ENCODE data around the gene CBX1.

Gene CBX1

DNA sequence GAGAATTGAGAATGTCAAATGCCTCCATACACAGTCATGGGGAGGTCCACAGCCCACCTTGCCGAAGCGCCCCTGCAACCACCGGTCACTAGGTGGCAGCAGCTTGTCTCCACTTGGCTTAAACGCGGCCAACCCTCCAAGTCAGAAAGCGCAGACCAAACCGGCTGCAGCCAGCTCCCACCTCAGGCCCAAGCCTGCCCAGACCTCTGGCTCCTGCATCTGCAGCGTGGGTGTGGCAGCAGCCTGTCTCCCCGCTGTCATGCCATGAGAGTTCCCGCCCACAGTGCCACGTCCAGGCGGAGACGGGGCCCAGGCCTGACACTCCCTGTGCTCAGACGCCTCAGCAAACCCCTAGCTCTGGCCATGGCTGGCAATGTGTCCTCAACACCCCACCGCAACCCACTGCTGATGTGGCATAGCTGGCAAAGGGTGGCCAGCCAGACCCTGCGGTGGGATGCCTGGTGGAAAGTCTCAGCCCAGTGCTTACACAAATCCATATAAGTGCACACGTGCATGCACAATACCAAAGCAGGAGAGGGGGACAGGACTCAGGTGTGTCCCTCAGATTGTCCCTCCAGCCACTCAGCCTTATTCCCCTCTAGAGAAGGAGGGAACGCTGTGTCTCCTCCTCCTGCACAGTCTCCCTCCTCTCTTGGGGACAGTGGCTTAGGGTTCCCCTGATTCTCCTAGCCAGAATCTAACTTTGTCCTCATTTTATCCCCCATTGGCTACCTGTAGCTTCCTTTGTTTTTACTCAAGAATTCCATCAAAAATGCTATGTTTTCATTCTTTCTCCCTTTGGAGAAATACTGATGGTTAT is 74.6 kb downstream of the CBX1 start:
- DNase-seq (ENCODE audit: low read depth in 2 of 2) = peak in 1 of 2 experiments; percentile 53

DNA sequence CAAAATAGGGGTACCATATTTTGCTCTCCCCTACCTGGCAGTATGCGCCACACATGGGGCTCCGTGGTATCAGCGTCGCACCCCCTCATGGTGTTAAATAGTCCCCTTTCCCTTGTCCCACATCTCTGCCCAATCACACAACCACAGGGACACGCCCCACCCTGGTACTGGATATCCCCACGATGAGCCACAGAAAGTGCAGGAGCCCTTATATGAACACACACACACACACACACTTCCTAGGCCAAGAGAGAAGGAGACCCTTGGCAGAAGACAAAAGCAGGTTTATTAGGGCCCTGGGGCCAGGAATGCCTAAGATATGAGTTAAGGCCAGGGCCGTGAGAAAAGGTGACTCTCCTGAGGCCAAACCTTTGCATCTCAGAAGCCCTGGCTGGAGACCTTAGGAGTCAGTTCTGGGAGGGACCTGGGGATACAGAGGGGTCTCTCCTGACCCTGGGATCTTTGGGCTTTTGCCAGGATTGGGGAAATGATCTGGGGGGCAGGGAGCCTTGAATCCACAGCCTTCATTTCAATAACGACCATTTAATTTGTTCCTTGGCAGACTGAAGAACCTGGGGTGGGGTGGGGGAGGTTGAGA is 75.3 kb downstream of the CBX1 start:
- no peak for DNase-seq (ENCODE audit: low read depth in 2 of 2)

DNA sequence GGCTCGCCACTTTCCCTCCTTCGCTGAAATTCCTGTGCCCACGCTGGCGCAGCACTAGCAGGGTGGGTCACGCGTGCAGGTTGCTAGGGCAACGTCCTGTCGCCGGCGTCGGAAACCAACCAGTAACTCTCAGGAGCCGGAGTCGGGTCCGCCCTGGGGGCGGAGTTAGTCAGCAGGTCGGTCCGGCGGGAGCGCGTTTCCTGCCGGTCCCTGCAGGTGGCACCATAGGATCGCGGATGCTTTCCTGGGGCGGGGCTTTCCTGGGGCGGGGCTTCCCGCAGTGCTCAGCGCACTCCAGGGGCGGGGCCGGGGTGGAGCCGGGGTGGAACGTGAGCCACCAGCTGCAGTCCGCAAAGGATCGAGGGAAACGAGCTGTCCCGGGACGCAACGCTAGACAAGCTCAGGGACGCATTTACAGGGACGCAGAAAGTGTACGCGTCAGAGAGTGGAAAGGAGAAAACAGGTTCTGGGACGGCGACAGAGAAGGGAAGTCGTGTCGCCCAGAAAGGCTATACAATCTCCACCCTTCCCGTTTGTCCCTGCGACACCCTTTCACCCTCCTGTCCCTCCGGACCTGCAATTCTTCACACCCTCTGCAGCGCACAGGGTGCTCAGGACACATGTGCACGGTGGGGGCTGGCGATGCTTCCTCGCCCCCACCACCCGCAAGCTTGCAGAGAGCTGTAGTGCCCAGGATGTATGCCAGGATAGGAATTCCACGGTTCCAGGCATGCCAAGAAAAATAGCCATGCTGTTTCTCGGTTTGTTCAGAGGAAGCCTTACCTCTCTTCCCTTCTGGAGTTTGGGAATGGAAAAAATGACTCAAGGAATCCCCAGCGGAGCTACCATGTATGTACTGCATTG is 76.0 kb downstream of the CBX1 start:
- peak; percentile 81 to 82 for DNase-seq (ENCODE audit: low read depth in 2 of 2)

DNA sequence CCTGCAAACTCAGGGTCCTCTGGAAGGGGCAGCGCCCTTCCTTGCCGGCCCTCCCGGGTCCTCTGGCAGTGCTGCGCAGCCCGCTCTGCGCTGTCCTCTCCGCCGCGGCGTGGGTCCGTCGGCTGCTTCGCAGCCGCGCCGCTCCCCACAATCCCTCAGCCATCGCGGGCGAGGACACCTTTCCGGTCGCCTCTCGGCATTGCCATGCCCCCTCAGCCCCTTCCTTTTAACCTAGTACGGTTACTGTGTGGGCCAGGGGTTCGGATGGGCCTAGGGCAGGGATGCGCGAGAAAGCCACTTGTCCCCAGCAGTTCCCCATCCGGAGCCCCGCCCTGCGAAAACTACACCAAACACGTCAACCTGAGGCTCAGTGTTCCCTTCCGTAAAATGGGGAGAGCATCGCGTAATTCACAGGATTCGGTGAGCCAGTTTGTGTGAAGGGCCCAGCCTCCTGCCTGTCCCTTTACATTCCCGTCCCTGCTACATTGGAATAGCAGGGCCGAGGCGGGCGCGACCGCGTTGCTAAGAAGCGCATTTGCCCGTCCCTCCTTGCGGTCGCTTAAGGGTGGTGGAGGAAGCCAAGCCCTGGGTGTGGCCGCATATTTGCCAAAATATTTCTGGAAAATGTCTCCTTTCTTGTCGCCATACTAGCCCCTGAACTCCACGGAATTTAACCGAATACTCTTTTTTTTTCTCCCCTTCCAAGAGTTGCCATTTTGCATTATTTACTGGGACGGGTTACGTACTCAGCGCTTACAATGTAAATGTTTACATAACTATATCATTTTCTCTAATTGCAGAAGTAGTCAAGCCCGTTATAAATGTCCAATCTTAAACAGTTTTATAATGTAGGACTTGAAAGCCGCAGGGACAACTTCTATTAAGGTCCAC is 76.9 kb downstream of the CBX1 start:
- DNase-seq (ENCODE audit: low read depth in 2 of 2) = no peak

DNA sequence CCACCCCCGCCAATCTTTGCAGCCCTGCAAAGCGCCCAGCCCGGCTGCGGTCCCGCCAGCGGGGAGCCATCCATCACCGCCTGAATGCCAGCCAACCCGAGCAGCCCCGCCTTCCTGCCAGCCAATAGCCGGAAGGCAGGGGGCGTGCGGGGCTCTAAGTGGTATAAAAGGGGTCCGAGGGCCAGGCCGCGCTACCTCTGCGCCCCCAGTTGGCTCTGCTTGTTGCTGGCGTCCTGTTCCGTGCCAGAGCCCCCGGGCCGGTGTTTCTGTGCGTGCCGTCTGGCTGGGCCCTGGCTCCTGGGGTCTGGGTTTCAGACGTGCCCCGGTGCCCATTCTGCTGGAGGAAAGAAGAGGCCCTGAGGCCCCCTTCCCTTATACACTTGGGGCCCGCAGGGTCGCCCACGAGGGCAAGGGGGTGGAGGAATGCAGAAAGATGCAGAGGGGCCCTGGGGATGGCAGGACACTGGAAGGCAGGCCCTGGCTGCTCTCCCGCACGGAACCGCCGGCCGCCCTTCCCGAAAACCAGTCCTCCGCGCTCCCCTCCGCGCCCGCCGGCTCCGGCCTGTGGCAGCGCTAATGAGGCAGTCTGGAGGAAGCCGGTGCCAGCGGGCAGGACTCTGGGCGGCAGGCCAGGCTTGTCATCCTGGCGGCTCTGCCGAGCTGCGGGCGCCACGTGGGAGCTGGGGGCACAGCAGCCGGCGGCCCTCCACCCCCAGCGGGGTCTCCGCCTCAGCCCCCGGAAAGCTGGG is 77.7 kb downstream of the CBX1 start:
- DNase-seq (ENCODE audit: low read depth in 2 of 2) = no peak

DNA sequence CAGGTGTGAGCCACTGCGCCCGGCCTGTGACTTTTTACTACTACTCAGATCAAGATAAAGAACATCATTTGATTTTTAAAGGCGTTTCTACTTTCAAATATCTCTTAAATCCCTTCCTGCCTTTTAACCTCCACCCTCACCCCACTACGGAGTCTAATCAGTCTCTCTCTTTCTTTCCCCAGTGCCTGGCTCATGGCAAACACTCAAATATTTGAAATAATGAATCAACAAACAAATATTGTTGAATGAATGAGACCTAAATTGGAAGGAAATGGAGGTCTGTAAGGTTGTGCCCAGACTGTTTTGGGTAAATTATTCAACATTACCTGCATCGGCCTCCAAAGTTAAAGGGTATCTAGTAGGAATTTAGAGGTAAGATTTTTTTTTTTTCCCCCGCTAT is 78.4 kb downstream of the CBX1 start:
- no peak for DNase-seq (ENCODE audit: low read depth in 2 of 2)

DNA sequence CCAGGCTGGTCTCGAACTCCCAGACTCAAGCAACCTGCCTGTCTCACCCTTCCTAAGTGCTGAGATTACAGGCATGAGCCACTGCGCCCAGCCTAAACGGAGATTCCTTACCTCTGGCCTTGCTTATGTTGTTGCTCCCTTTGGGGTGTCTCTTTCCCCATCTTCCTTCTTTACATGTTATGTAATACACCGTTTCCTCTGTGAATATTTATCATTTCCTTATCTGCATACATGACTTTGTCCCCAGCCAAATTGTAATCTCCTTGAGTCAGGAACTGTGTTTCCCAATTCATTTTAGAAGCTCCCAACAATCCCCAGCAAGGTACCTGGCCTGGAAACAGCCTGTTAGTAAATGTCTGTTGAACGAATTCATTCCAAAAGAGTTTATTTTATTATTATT is 79.3 kb downstream of the CBX1 start:
- no peak for DNase-seq (ENCODE audit: low read depth in 2 of 2)

Data from fibroblast of skin of left biceps (primary cell).